RPMI7951 (cell line): ENCODE measurements around the gene LGALS16. TPM values are rescaled to one million over a fixed set of nuclear protein-coding genes. Genes with fewer than 3 reads are reported as not detected.

Experiments used
- total RNA-seq: library from RNA; depleted of rRNA; stranded (reverse); fragments of >200 nt; shearing (Covaris generic); gene quantifications from 2 replicates; pipeline ENCODE4 v1.2.3, GENCODE V29; 2014; rRNA removed

Gene LGALS16
- total RNA-seq, 1 experiment from 2014 or later = not detected

Other genes with a start within 250 kb of the LGALS16 start
- gene ZFP36, start 249.1 kb upstream of the LGALS16 start, total RNA-seq = 2.9 and 6.4 TPM in 2 replicates
- 4.8 and 13.0 TPM in 2 replicates for gene PLEKHG2, start 243.2 kb upstream of the LGALS16 start, total RNA-seq
- 107 and 123 TPM in 2 replicates for gene RPS16, start 220.0 kb upstream of the LGALS16 start, total RNA-seq
- 64.7 and 67.4 TPM in 2 replicates for gene SUPT5H, start 210.3 kb upstream of the LGALS16 start, total RNA-seq
- 86.2 and 88.2 TPM in 2 replicates for gene TIMM50, start 175.1 kb upstream of the LGALS16 start, total RNA-seq
- gene DLL3, start 157.0 kb upstream of the LGALS16 start, total RNA-seq = 0.72 and 1.5 TPM in 2 replicates
- not detected in 2 replicates for gene SELENOV, start 140.8 kb upstream of the LGALS16 start, total RNA-seq
- gene EID2B, start 123.1 kb upstream of the LGALS16 start, total RNA-seq = 5.3 and 8.8 TPM in 2 replicates
- 17.1 and 19.0 TPM in 2 replicates for gene EID2, start 115.8 kb upstream of the LGALS16 start, total RNA-seq
- gene LGALS13, start 53.4 kb upstream of the LGALS16 start, total RNA-seq = not detected in 2 replicates
- not detected in 2 replicates for gene LGALS14, start 48.6 kb downstream of the LGALS16 start, total RNA-seq
- not detected in 2 replicates for gene CLC, start 82.1 kb downstream of the LGALS16 start, total RNA-seq
- not detected in 2 replicates for gene LEUTX, start 122.9 kb downstream of the LGALS16 start, total RNA-seq
- 0.24 and 0.29 TPM in 2 replicates for gene DYRK1B, start 178.2 kb downstream of the LGALS16 start, total RNA-seq
- 148 and 165 TPM in 2 replicates for gene FBL, start 190.5 kb downstream of the LGALS16 start, total RNA-seq